ENCODE data around the gene RNASET2.

DNA sequence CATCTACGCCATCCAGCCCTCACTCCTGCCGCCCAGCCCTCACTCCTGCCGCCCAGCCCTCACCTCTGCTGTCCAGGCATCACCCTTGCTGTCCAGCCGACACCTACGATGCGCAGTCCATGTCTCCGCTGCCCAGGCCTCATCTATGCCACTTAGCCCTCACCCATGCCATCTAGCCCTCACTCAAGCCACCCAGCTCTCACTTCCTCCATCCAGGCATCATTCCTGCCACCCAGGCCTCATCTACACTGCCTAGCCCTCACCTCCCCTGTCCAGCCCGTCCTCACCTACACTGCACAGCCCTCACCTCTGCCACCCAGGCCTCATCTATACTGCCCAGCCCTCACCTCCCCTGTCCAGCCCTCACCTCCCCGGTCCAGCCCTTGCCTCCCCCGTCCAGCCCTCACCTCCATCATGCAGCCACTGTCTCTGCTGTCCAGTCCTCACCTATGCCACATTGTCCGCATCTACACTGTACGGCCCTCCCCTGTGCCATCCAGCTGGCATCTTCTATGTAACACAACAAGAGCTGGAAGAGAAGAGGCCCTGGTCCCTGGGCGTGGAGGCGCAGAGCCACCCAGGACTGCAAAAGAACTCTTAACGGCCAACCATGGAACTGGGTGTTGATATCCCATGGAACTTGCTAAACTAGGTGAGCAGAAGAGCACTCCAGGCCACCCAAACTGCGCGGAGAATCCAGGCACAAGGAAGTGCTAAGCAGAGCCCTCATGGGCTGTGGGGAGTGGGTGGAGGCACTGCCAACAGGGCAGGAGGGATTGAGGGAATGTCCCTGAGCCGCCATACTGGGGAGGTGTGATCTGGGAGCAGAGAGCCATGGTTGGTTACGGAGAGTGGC is 31.0 kb downstream of the RNASET2 start:
- TF ChIP-seq CTCF (IDR thresholded peaks at IDR 0.05; ENCODE audit: poor library complexity) (no peak), EZH2 (IDR thresholded peaks at IDR 0.05; ENCODE audit: borderline replicate concordance) (no peak)

All from hepatocyte (in vitro differentiated cells).